Peyer's patch (tissue), 4 donors: Measurements from ENCODE around the gene SMYD3. TPM values are rescaled to one million over a fixed set of nuclear protein-coding genes. Genes with fewer than 3 reads are reported as not detected.

ENCODE experiments used
- DNase-seq, 3 donors: peaks; one replicate each; pipeline ENCODE4 v3.0.0-alpha.2; 2017 to 2019
- H3K27ac ChIP-seq, 4 donors: fragments of 200-600 bp; sonication (generic); one replicate each; pipeline ENCODE4 v1.5.1; 2016 to 2019
- H3K27me3 ChIP-seq, 2 donors: fragments of 200-600 bp; sonication (generic); one replicate each; pipeline ENCODE4 v1.5.1; 2019
- H3K36me3 ChIP-seq, 3 donors: fragments of 200-600 bp; sonication (generic); one replicate each; pipeline ENCODE4 v1.5.1; 2016 to 2019
- H3K4me1 ChIP-seq, 4 donors: fragments of 200-600 bp; sonication (generic); one replicate each; pipeline ENCODE4 v1.5.1; 2016 to 2019
- H3K4me3 ChIP-seq, 4 donors: fragments of 200-600 bp; sonication (generic); 1 replicate in 3 of 4; 2 replicates in 1 of 4; pipeline ENCODE4 v1.5.1; 2016 to 2019; ENCODE audit warnings: mild to moderate bottlenecking in 1 of 4
- H3K9me3 ChIP-seq, 4 donors: fragments of 200-600 bp; sonication (generic); one replicate each; pipeline ENCODE4 v1.5.1; 2016 to 2019; ENCODE audit warnings: mild to moderate bottlenecking in 1 of 4
- POLR2A ChIP-seq, 2 donors: fragments of 450-650 bp; IDR thresholded peaks; one replicate each; pipeline ENCODE4 v1.5.1; 2017; ENCODE audit warnings: antibody characterized with exemption in 2 of 2, mild to moderate bottlenecking in 2 of 2, moderate library complexity in 2 of 2
- total RNA-seq, 4 donors: library from RNA; depleted of rRNA; stranded (reverse); fragments of >200 nt; gene quantifications; one replicate each; pipeline ENCODE4 v1.1.0, GENCODE V29; 2016
- TF ChIP-seq, protein P1 (sequence below), 6 experiments: fragments of 450-650 bp in 4 of 6; fragments of 200-600 bp in 2 of 6; sonication (generic) in 1 of 6; IDR thresholded peaks; one replicate each; pipeline ENCODE4 v1.5.1; 2017 to 2019; ENCODE audit warnings: antibody characterized with exemption in 6 of 6, mild to moderate bottlenecking in 3 of 6, moderate library complexity in 1 of 6

The SMYD3 gene
- total RNA-seq, 4 donors from 2014 or later: 19.8 to 55.3 (median 26.9) TPM

DNA sequence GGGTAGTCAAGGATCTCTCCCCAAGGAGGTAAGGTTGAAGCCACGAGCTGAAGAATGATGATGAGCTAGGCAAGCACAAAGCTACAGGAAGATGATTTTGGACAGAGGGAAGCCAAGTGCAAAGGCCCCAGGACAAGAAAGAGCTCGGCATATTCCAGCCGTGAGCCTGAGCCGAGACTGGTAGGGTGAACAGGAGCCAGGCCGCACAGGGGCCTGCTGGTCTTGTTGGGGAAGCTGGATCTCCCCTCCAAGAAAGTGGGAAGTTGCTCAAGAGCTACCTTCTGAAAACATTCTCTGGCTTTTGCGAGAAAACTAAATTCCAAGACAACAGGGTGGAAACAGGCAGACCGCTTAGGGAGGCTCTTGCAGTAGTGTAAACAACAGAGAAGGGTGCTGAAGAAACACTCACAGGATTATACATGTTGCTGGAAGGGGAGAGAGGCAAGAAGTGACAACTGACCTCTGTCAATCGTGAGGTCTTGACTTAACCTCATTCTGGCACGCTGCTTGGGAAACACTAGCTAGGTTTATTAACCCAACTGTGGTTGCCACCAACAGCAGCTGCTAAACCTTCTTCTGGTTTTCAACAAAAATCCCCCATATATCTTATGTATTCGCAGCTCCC lies 625.2 kb downstream of the SMYD3 start:
- Histone ChIP-seq H3K27me3 (no peaks in the 10 kb centered on the region), H3K27ac (no peak overlapping the region)

DNA sequence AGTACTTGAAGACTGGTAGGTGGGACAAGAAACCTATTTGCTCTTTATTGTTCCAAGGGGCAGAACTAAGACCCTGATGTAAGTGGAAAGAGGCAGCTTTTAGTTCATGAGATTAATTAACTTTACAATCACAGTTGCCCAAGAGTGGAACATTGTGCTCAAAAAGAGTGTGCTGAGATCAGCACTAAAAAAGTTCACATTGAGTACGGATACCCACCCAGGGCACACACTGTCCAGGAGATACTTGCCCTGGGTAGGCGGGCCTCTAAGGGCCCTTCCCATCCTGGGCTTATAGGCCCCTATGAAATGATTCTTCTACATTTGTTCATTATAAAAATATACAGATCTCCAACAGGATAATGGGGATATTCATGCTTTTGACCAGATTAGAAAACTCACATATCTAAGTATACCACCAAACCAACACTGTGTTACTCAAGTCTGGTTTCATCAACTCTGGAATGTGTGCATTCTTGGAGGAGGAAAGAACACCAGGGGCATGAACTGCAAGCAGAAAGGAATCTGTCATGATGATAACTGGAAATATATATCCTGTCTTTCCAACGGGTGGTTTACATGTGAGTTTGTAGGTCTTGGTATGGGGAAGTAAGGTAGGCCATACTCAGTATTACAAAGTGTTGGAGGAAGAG lies 626.2 kb downstream of the SMYD3 start:
- Histone ChIP-seq H3K4me3 (no peak overlapping the region), H3K4me1 (no peaks in the 10 kb centered on the region), H3K36me3 (no peaks in the 10 kb centered on the region), H3K9me3 (no peaks in the 10 kb centered on the region), H3K27me3 (no peaks in the 10 kb centered on the region), H3K27ac (no peak overlapping the region)
- TF ChIP-seq, protein P1, sequence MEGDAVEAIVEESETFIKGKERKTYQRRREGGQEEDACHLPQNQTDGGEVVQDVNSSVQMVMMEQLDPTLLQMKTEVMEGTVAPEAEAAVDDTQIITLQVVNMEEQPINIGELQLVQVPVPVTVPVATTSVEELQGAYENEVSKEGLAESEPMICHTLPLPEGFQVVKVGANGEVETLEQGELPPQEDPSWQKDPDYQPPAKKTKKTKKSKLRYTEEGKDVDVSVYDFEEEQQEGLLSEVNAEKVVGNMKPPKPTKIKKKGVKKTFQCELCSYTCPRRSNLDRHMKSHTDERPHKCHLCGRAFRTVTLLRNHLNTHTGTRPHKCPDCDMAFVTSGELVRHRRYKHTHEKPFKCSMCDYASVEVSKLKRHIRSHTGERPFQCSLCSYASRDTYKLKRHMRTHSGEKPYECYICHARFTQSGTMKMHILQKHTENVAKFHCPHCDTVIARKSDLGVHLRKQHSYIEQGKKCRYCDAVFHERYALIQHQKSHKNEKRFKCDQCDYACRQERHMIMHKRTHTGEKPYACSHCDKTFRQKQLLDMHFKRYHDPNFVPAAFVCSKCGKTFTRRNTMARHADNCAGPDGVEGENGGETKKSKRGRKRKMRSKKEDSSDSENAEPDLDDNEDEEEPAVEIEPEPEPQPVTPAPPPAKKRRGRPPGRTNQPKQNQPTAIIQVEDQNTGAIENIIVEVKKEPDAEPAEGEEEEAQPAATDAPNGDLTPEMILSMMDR (IDR thresholded peaks at IDR 0.05): no peak
- no peak for TF ChIP-seq POLR2A (IDR thresholded peaks at IDR 0.05)
- no peak for DNase-seq

More for the DNA sequence above, 625.2 kb downstream of the SMYD3 start:
- no peak for TF ChIP-seq POLR2A (IDR thresholded peaks at IDR 0.05)
- TF ChIP-seq, protein P1 (IDR thresholded peaks at IDR 0.05): no peak
- DNase-seq: no peak
- H3K36me3 ChIP-seq: no peaks in the 10 kb centered on the region
- H3K9me3 ChIP-seq: no peaks in the 10 kb centered on the region
- H3K4me1 ChIP-seq: no peaks in the 10 kb centered on the region
- no peak overlapping the region for H3K4me3 ChIP-seq

DNA sequence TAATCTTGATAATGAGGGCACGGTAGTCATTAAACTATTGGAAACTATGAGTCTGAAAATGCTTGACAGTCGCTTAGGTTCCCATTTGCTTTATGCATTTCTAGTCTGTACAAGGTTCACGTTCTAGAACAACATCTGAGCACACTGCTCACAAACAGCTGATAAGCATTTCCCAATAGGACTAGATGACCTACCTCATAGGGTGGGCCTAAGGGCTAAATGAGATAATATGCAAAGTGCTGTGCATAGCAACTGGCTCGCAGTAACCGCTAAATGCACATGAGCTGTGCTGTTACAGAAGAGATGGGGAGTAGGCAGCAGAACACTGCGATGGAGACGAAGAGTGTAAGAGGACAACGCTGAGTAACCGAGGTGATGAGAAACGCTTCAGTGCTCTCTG lies 628.0 kb downstream of the SMYD3 start:
- DNase-seq: no peak
- H3K4me1 ChIP-seq: peaks cover 0 to 11% (median 0%) of the 10 kb centered on the region in 4 donors
- H3K27ac ChIP-seq: no peak overlapping the region
- no peak for TF ChIP-seq POLR2A (IDR thresholded peaks at IDR 0.05)
- TF ChIP-seq, protein P1 (IDR thresholded peaks at IDR 0.05): no peak
- no peak overlapping the region for H3K4me3 ChIP-seq
- H3K27me3 ChIP-seq: no peaks in the 10 kb centered on the region
- no peaks in the 10 kb centered on the region for H3K36me3 ChIP-seq
- H3K9me3 ChIP-seq: no peaks in the 10 kb centered on the region

DNA sequence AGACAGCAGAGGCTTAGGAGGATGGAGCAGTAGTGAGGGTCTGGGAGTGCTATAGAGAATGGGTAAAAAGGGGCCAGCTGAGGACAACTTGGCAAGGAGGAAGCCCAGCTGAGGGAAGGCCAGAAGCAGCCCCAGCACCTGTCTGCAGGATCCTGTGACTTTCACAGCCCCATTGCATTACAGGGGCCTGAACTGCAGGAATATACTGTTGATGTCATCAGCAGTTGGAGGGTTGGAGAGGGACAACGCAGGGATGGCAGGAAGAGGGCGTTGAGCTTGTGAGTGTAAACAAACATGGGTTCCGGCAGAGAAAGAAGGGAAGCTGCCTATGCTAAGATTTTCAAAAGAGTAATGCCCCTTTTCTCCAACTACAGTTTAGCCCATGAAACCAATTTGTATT lies 628.5 kb downstream of the SMYD3 start:
- H3K27ac ChIP-seq: no peak overlapping the region
- TF ChIP-seq POLR2A (IDR thresholded peaks at IDR 0.05): no peak
- H3K36me3 ChIP-seq: no peaks in the 10 kb centered on the region
- no peak for DNase-seq
- H3K4me1 ChIP-seq: peaks cover 0 to 11% (median 0%) of the 10 kb centered on the region in 4 donors
- no peaks in the 10 kb centered on the region for H3K27me3 ChIP-seq
- no peaks in the 10 kb centered on the region for H3K9me3 ChIP-seq
- no peak overlapping the region for H3K4me3 ChIP-seq

DNA sequence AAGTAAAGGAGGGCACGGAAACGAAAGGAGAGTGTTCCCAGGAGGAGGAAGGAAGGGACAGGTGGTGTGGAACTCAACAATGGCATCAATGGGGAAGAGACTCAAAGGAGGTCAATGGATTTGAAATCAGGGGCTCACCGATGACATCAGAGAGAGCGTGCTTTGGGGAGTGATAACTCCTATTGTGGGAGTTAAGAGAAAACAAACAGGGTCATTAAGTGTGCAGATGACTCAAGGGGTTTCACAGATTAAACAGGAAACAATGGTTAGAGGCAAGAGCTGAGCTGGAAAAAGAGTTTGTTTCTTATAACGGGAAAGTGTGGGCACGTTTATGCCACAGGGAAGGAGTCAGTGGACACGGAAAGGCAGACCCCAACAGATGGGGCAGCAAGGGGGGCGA lies 629.1 kb downstream of the SMYD3 start:
- Histone ChIP-seq H3K4me1 (peaks cover 0 to 11% (median 0%) of the 10 kb centered on the region in 4 donors), H3K27ac (no peak overlapping the region)
- DNase-seq: no peak

DNA sequence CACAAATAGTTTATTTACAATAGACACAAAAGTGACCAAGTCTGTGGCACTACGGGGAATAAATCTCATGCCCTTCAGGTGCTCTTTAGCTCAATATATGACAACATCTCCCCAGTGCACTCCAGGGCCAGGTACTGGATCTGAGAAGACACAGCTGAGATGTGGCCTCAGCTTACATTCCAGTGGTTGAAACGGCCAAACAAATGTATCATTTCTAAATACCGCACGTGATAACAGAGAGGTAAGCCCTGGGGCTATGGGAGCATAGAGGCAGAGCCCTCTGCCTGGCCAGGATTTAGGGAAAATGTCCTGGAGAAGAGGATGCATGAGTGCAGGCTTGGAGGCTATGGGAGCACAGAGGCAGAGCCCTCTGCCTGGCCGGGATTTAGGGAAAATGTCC lies 630.5 kb downstream of the SMYD3 start:
- DNase-seq: no peak
- no peak overlapping the region for H3K27ac ChIP-seq
- no peaks in the 10 kb centered on the region for H3K27me3 ChIP-seq
- peaks cover 0 to 11% (median 0%) of the 10 kb centered on the region in 4 donors for H3K4me1 ChIP-seq
- no peaks in the 10 kb centered on the region for H3K36me3 ChIP-seq
- no peak for TF ChIP-seq POLR2A (IDR thresholded peaks at IDR 0.05)
- H3K4me3 ChIP-seq: no peak overlapping the region
- H3K9me3 ChIP-seq: no peaks in the 10 kb centered on the region

More for the DNA sequence above, 629.1 kb downstream of the SMYD3 start:
- Histone ChIP-seq H3K27me3 (no peaks in the 10 kb centered on the region), H3K9me3 (no peaks in the 10 kb centered on the region), H3K36me3 (no peaks in the 10 kb centered on the region), H3K4me3 (no peak overlapping the region)
- TF ChIP-seq, protein P1 (IDR thresholded peaks at IDR 0.05): no peak
- TF ChIP-seq POLR2A (IDR thresholded peaks at IDR 0.05): no peak
